WTC11 (cell line): ENCODE results near the gene FGR. TPM values are rescaled to one million over a fixed set of nuclear protein-coding genes. Genes with fewer than 3 reads are reported as not detected.

ENCODE experiments used
- ATAC-seq: fragments of 200-7000 bp; cut with Tn5 transposase; 2 replicates; pipeline ENCODE4 v1.10.0; 2021; ENCODE audit warnings: mild to moderate bottlenecking, moderate library complexity
- CTCF ChIA-PET: fragments of 300-600 bp; sonication (Branson Sonifier 250); formaldehyde crosslinking; loops from one replicate; lab custom pipeline; 2021; ENCODE audit warnings: antibody characterized with exemption; lab: Charles Lee
- POLR2A ChIA-PET: fragments of 350-600 bp; sonication (Branson Sonifier 250); formaldehyde crosslinking; loops from one replicate; lab custom pipeline; 2021; ENCODE audit warnings: antibody characterized with exemption; lab: Charles Lee
- DNase-seq: peaks from one replicate; pipeline ENCODE4 v3.0.0; 2021; ENCODE audit warnings: low spot score
- H3K27ac Mint-ChIP-seq: 2 replicates; pipeline ENCODE4 v1.8.0; 2021; ENCODE audit warnings: mixed read lengths
- H3K27me3 Mint-ChIP-seq: 2 replicates; pipeline ENCODE4 v1.8.0; 2021; ENCODE audit warnings: low read depth, mild to moderate bottlenecking, moderate library complexity, mixed read lengths
- H3K36me3 Mint-ChIP-seq: 2 replicates; pipeline ENCODE4 v1.8.0; 2021; ENCODE audit warnings: mixed read lengths
- H3K4me1 Mint-ChIP-seq: 2 replicates; pipeline ENCODE4 v1.8.0; 2022; ENCODE audit warnings: mixed read lengths
- H3K4me3 Mint-ChIP-seq: 2 replicates; pipeline ENCODE4 v1.8.0; 2021; ENCODE audit warnings: mild to moderate bottlenecking, moderate library complexity, mixed read lengths
- H3K9me3 Mint-ChIP-seq: 2 replicates; pipeline ENCODE4 v1.8.0; 2021; ENCODE audit warnings: mixed read lengths
- AFF4 ChIP-seq: sonication (generic); formaldehyde crosslinking; IDR thresholded peaks from 2 replicates; pipeline ENCODE4 v1.8.1; 2023; ENCODE audit warnings: mild to moderate bottlenecking, missing genetic modification reagents, borderline replicate concordance
- ATF2 ChIP-seq: sonication (generic); formaldehyde crosslinking; IDR thresholded peaks from 2 replicates; pipeline ENCODE4 v1.8.1; 2022; ENCODE audit warnings: low read depth, missing genetic modification reagents, borderline replicate concordance
- ATF3 ChIP-seq: sonication (generic); formaldehyde crosslinking; conservative IDR thresholded peaks from 2 replicates; pipeline ENCODE4 v1.8.1; 2022; ENCODE audit warnings: mild to moderate bottlenecking, missing genetic modification reagents
- ETV6 ChIP-seq: sonication (generic); formaldehyde crosslinking; IDR thresholded peaks from 2 replicates; pipeline ENCODE4 v1.8.1; 2022; ENCODE audit warnings: mild to moderate bottlenecking, missing genetic modification reagents
- FOXP4 ChIP-seq: sonication (generic); formaldehyde crosslinking; IDR thresholded peaks from 2 replicates; pipeline ENCODE4 v1.8.0; 2022; ENCODE audit warnings: mild to moderate bottlenecking, missing genetic modification reagents
- GTF2I ChIP-seq: fragments of 250-450 bp; sonication (Bioruptor Pico); conservative IDR thresholded peaks from 2 replicates; pipeline ENCODE4 v1.4.0; 2021; ENCODE audit warnings: mild to moderate bottlenecking
- HMGA2 ChIP-seq: fragments of 250-450 bp; sonication (Bioruptor Pico); IDR thresholded peaks from 2 replicates; pipeline ENCODE4 v1.4.0; 2021; ENCODE audit warnings: mild to moderate bottlenecking, moderate library complexity
- SP1 ChIP-seq: sonication (generic); formaldehyde crosslinking; conservative IDR thresholded peaks from 2 replicates; pipeline ENCODE4 v1.8.1; 2022; ENCODE audit warnings: missing genetic modification reagents
- ZNF416 ChIP-seq: fragments of 250-450 bp; sonication (Bioruptor Pico); IDR thresholded peaks from 2 replicates; pipeline ENCODE4 v1.9.0; 2021; ENCODE audit warnings: mild to moderate bottlenecking, inconsistent platforms
- ZNF425 ChIP-seq: fragments of 250-450 bp; sonication (Bioruptor Pico); conservative IDR thresholded peaks from 2 replicates; pipeline ENCODE4 v1.9.0; 2021; ENCODE audit warnings: mild to moderate bottlenecking
- ZNF512 ChIP-seq: sonication (generic); formaldehyde crosslinking; IDR thresholded peaks from 2 replicates; pipeline ENCODE4 v1.8.1; 2022; ENCODE audit warnings: missing genetic modification reagents, borderline replicate concordance
- ZNF671 ChIP-seq: fragments of 250-450 bp; sonication (Bioruptor Pico); IDR thresholded peaks from 2 replicates; pipeline ENCODE4 v1.8.0; 2021; ENCODE audit warnings: mild to moderate bottlenecking
- total RNA-seq: library from RNA; stranded (reverse); gene quantifications from 3 replicates; pipeline ENCODE4 v1.2.3, GENCODE V29; 2021

FGR gene
- total RNA-seq, 1 experiment from 2014 or later: 0.77 TPM

GRCh38 chr1:27614625-27615344 is 20.2 kb downstream of the FGR start:
- no peaks in the 10 kb centered on the region for H3K36me3 Mint-ChIP-seq
- DNase-seq (peak; percentile 62), ATAC-seq (peak; percentile 73)
- POLR2A ChIA-PET: interaction anchor here (0.5 to 1.6 kb wide), 5 partner anchors 14 to 1526 kb away, joined by 3 to 4 read pairs (median 3); no protein-coding TSS in a partner anchor
- peak overlapping the region; percentile 90 for H3K4me3 Mint-ChIP-seq
- H3K27me3 Mint-ChIP-seq: peaks cover 15% of the 10 kb centered on the region
- no peaks in the 10 kb centered on the region for H3K9me3 Mint-ChIP-seq
- peak overlapping the region; percentile 47; the same call in 1 of the 2 replicates for H3K27ac Mint-ChIP-seq
- CTCF ChIA-PET: interaction anchor here (0.5 to 16.7 kb wide), 31 partner anchors 7 to 319 kb away, joined by 3 to 367 read pairs (median 4); partner anchors contain the start of genes AHDC1, IFI6 and MAP3K6
- H3K4me1 Mint-ChIP-seq: peaks cover 15% of the 10 kb centered on the region
- TF ChIP-seq ATF2 (no peak), FOXP4 (CRISPR knock-in tag) (no peak), SP1 (CRISPR knock-in tag) (peak; percentile 53; the same call in 1 of the 2 replicates), GTF2I (CRISPR knock-in tag) (peak; percentile 77; the same call in 1 of the 2 replicates), ZNF512 (CRISPR knock-in tag) (no peak), ZNF416 (no peak)

GRCh38 chr1:27614043-27614624 is 20.9 kb downstream of the FGR start:
- H3K9me3 Mint-ChIP-seq: no peaks in the 10 kb centered on the region

More at GRCh38 chr1:27614043-27614624, 20.9 kb downstream of the FGR start:
- H3K4me1 Mint-ChIP-seq: peaks cover 15% of the 10 kb centered on the region
- peaks cover 15% of the 10 kb centered on the region for H3K27me3 Mint-ChIP-seq
- H3K36me3 Mint-ChIP-seq: no peaks in the 10 kb centered on the region
- H3K27ac Mint-ChIP-seq: no peak overlapping the region
- ChIA-PET CTCF (interaction anchor here (0.5 to 16.7 kb wide), 19 partner anchors 9 to 281 kb away, joined by 3 to 367 read pairs (median 6); partner anchors contain the start of genes AHDC1 and IFI6), POLR2A (interaction anchor here (1.0 to 1.6 kb wide), 3 partner anchors 15 to 49 kb away, joined by 3 to 4 read pairs (median 4); no protein-coding TSS in a partner anchor)
- DNase-seq: no peak
- peak overlapping the region; percentile 90 for H3K4me3 Mint-ChIP-seq
- ATAC-seq: no peak
- no peak for TF ChIP-seq AFF4 (CRISPR knock-in tag)
- no peak for TF ChIP-seq ZNF416
- no peak for TF ChIP-seq ATF3 (CRISPR knock-in tag)
- TF ChIP-seq ZNF671: no peak
- TF ChIP-seq ETV6: 0 out of 2 replicates have a peak, but pooled peaks have one; percentile 9
- no peak for TF ChIP-seq ZNF425 (CRISPR knock-in tag)
- TF ChIP-seq HMGA2 (CRISPR knock-in tag): no peak
